Esophagus squamous epithelium (tissue), 4 donors: Measurements from ENCODE around the gene HYOU1.

Source experiments
- CTCF ChIP-seq, 6 experiments: fragments of 450-650 bp in 4 of 6; fragments of 200-600 bp in 2 of 6; sonication (generic) in 2 of 6; IDR thresholded peaks; one replicate each; pipeline ENCODE4 v1.5.1; 2016 to 2019; ENCODE audit warnings: antibody characterized with exemption in 6 of 6, mild to moderate bottlenecking in 4 of 6, moderate library complexity in 4 of 6
- POLR2A ChIP-seq, 4 donors: fragments of 450-650 bp; IDR thresholded peaks; one replicate each; pipeline ENCODE4 v1.6.1; 2017; ENCODE audit warnings: antibody characterized with exemption in 4 of 4, mild to moderate bottlenecking in 4 of 4, moderate library complexity in 3 of 4

GRCh38 chr11:119031912-119032280, 25.1 kb downstream of the HYOU1 start:
- TF ChIP-seq CTCF (IDR thresholded peaks at IDR 0.05) (no peak), POLR2A (IDR thresholded peaks at IDR 0.05) (no peak)
